Measurements from ENCODE around the gene DCC.

DNA sequence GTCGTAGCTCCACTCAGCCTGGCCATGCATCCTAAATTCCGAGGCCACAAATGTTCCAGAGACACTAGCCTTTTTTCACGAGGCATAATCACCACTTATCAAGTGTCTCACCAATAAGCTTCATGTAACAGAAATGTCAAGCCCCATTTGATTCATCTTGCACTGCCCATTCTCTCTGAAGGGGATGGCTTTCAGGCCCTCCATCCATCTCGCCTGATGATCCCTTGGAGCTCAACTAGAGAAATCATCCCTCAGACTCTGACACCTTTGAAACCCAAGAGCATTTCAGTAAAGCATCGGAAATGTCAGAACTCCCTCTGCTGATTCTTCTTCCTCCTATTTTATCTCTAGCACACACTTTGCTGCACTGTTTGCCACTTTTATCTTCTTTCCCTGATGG lies 91.7 kb downstream of the DCC start:
- TF ChIP-seq, protein P1, sequence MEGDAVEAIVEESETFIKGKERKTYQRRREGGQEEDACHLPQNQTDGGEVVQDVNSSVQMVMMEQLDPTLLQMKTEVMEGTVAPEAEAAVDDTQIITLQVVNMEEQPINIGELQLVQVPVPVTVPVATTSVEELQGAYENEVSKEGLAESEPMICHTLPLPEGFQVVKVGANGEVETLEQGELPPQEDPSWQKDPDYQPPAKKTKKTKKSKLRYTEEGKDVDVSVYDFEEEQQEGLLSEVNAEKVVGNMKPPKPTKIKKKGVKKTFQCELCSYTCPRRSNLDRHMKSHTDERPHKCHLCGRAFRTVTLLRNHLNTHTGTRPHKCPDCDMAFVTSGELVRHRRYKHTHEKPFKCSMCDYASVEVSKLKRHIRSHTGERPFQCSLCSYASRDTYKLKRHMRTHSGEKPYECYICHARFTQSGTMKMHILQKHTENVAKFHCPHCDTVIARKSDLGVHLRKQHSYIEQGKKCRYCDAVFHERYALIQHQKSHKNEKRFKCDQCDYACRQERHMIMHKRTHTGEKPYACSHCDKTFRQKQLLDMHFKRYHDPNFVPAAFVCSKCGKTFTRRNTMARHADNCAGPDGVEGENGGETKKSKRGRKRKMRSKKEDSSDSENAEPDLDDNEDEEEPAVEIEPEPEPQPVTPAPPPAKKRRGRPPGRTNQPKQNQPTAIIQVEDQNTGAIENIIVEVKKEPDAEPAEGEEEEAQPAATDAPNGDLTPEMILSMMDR (IDR thresholded peaks at IDR 0.05) = no peak
- no peak for TF ChIP-seq POLR2A (IDR thresholded peaks at IDR 0.05)
